Hepatocyte (in vitro differentiated cells): ENCODE data around the gene CDHR1.

ENCODE experiments used
- CTCF ChIP-seq: fragments of 200-600 bp; sonication (generic); IDR thresholded peaks from 2 replicates; pipeline ENCODE4 v1.5.1; 2016; ENCODE audit warnings: antibody characterized with exemption, mild to moderate bottlenecking; ENCODE audit not compliant: poor library complexity
- EZH2 ChIP-seq: fragments of 200-600 bp; sonication (generic); IDR thresholded peaks from 2 replicates; pipeline ENCODE4 v1.6.1; 2016; ENCODE audit warnings: antibody characterized with exemption, mild to moderate bottlenecking, borderline replicate concordance
- EZH2phosphoT487 ChIP-seq: fragments of 200-600 bp; sonication (generic); IDR thresholded peaks from one replicate; pipeline ENCODE4 v1.6.1; 2018; ENCODE audit warnings: antibody characterized with exemption, mild to moderate bottlenecking, low read depth, moderate library complexity; ENCODE audit not compliant: unreplicated experiment, severe bottlenecking

- TF ChIP-seq CTCF (no peak), EZH2 (no peak), EZH2phosphoT487 (no peak)
These were observed 39.6 kb downstream of the CDHR1 start for GRCh38 chr10:84233940-84234339.
